SW 1271 (cell line): ENCODE data around the gene DDX42.

ENCODE experiments used
- DNase-seq, 2 experiments: peaks; one replicate each; lab custom pipeline; 2025; lab: John Stamatoyannopoulos, UW

Gene DDX42

GRCh38 chr17:63774141-63774968 is at the start of gene DDX42:
Gene DDX42, plus strand, starts transcription at chr17:63774170. Its CDS starts 12,880 bp downstream, at chr17:63787050.
- DNase-seq = peak; percentile 3 to 58

- no peak for DNase-seq
These were observed 38.3 kb upstream of the DDX42 start for GRCh38 chr17:63735691-63736090.

GRCh38 chr17:63740464-63741142 is 33.4 kb upstream of the DDX42 start:
- DNase-seq = no peak

- peak; percentile 10 to 38 for DNase-seq
These were observed 32.9 kb upstream of the DDX42 start for GRCh38 chr17:63741143-63741407.

GRCh38 chr17:63741408-63742173 is 32.4 kb upstream of the DDX42 start, which contains the start of gene STRADA:
Gene STRADA, minus strand, starts transcription at chr17:63741799. Its CDS starts 13,430 bp downstream, at chr17:63728369.
- peak; percentile 84 to 97 for DNase-seq

GRCh38 chr17:63751806-63752205 is 22.2 kb upstream of the DDX42 start:
- no peak for DNase-seq

GRCh38 chr17:63752707-63753106 is 21.3 kb upstream of the DDX42 start:
- DNase-seq = no peak

GRCh38 chr17:63753215-63753614 is 20.8 kb upstream of the DDX42 start:
- DNase-seq = no peak

- DNase-seq = no peak
These were observed 19.9 kb upstream of the DDX42 start for GRCh38 chr17:63754046-63754445.

GRCh38 chr17:63758428-63758827 is 15.5 kb upstream of the DDX42 start:
- no peak for DNase-seq

- DNase-seq = no peak
These were observed 13.0 kb upstream of the DDX42 start for GRCh38 chr17:63760771-63761539.

GRCh38 chr17:63762161-63763078 is 11.6 kb upstream of the DDX42 start:
- DNase-seq = no peak

- DNase-seq = no peak
These were observed 9.3 kb upstream of the DDX42 start for GRCh38 chr17:63764716-63765115.

GRCh38 chr17:63766754-63767153 is 7.2 kb upstream of the DDX42 start:
- DNase-seq = no peak

GRCh38 chr17:63768433-63768832 is 5.5 kb upstream of the DDX42 start:
- no peak for DNase-seq

GRCh38 chr17:63772801-63773271 is 1.1 kb upstream of the DDX42 start:
- DNase-seq = no peak

- peak; percentile 96 to 97 for DNase-seq
These were observed 464 bp upstream of the DDX42 start, which contains the start of gene CCDC47 for GRCh38 chr17:63773272-63774140. Gene CCDC47, minus strand, starts transcription at chr17:63773597. Its CDS starts 7,422 bp downstream, at chr17:63766175.

- no peak for DNase-seq
These were observed 947 bp downstream of the DDX42 start for GRCh38 chr17:63774969-63775265.

- no peak for DNase-seq
These were observed 1.4 kb downstream of the DDX42 start for GRCh38 chr17:63775420-63775819.

- DNase-seq = no peak
These were observed 6.5 kb downstream of the DDX42 start for GRCh38 chr17:63780507-63780906.
